ENCODE data around the gene CDH8. TPM values are rescaled to one million over a fixed set of nuclear protein-coding genes. Genes with fewer than 3 reads are reported as not detected.

The CDH8 gene
- total RNA-seq, 1 donor from 2014 or later: 0.43 TPM

DNA sequence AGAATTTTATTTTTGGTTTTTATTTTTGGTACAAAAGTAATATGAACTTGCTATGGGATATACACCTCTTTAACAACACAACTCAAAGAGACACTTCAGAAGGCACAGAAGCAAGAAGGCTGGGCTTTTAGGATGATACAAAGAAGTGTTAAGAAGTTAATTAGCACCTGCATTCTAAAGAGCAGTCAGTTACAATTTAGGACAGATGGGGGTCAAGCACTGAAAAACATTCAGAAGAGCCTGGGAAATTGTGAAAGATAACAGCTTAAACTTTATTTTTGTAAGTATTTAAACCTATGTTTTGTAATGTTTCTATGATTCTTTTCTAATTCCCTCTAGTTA lies 163.5 kb downstream of the CDH8 start:
- intact Hi-C loops (cut with micrococcal nuclease): no loop called here

DNA sequence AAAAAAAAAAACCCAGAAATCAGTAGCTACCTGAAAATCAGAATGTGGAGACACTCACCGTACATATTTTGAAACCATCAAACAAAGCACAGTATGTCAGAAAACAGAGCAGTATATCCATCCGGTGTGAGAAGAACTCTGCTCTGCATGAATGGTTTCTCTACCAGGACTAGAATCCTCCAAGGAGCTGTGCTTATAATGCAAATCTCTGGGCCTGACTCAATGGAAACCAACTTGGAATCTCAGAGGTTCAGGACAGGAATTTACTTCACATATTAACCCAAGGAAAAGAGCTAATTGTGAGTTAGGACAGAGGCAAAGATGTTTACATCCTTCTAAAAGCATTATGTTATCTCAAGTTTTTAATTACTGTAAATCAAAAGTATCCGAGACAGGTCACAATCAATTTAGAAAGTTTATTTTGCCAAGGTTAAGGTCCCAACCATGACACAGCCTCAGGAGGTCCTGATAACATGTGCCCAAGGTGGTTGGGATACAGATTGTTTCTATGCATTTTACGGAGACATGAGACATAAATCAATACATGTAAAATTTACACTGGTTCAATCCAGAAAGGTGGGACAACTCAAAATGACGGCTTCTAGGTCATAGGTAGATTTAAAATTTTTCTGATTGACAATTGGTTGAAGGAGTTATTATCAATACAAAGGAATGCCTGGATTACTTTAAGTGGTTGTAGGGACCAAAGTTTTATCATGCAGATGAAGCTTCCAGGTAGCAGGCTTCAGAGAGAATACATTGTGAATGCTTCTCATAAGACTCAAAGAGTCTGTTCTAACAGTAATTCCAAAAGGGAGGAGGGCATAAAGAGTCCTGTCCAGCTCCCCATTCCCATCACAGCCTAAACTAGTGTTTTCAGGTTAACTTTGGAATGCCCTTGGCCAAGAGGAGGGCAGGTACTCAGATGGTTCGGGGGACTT lies 164.1 kb downstream of the CDH8 start:
- intact Hi-C loops (cut with micrococcal nuclease): no loop called here

DNA sequence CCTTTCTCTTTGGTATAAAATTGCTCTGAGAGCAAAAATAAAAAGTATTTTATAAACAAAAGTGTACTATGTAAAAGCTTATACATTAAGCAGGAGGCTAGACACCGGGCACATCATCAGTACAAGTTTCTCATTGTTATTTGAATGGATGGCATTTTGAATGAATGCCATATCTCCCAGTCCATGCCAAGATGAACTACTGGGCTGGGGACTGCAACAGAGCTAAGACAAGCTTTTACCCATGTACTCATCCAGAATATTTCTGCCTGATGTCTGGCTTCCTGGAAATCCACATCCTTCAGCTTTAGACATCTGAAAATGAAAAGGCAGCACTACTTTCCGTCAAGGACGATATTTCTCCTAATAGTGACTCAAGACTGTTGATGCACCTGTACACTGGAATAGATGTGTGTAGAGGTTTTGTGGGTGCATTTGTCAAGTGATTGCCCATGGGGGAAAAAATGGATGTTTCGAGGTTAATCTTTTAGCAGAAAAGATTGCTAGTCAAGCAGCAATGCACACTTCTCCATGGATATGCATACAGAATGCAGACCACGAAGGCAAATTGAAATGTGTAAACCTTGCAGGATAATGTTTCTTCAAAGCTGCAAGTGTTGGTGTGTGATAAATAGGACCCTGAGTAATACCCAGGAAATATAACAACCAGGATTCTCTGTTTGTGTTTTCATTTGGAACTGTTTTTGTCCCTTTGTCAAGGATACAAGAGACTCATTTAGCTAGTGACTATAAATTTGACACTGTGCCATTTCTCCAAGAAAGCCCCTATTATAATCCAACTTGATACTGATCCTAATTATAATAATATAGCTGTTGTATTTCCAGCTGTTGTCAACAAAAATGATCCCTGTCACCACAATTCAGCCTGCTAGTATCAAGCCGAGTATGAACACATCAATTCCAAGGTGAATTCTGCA lies 173.8 kb downstream of the CDH8 start:
- intact Hi-C loops (cut with micrococcal nuclease): loop anchor here (10.0 kb wide), 1 partner anchor 58 kb away; no protein-coding TSS in a partner anchor

DNA sequence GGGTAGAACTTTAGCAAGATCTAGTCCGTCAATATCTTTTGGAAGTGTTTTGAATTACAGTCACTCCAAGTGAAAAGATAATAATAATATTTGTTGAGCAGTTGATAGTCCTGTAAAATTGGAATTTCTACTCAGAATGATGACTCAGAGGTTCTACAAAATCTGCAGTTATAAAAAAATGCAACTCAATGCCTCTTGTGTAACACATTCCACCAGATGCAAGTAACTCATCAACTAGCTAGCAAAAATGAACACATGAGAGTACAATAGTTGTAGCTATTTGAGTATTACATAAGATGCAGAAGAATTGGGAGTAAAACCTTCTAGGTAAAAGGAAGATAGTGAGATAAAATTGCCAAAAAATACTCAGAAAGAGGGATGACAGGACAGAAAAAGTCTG lies 177.2 kb downstream of the CDH8 start:
- intact Hi-C loops (cut with micrococcal nuclease): no loop called here

DNA sequence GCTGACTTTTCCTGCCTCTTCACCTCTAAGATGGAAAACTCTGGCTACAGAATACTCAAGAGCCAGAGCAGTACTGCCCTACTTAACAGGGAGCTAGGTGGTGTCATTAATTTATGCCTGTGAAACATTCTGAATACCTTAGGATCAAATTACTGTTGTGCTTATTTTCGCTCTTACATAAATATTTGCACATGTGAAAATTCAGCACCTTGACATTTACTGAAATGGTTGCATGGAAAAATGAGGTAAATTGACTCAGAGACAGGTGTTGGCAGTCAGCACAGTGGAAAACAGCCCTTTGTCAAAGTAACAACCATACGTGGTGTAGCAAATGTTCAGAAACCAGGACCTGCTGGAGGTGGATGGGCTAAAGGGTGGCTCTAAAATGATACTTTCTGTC lies 193.6 kb downstream of the CDH8 start:
- intact Hi-C loops (cut with micrococcal nuclease): no loop called here

DNA sequence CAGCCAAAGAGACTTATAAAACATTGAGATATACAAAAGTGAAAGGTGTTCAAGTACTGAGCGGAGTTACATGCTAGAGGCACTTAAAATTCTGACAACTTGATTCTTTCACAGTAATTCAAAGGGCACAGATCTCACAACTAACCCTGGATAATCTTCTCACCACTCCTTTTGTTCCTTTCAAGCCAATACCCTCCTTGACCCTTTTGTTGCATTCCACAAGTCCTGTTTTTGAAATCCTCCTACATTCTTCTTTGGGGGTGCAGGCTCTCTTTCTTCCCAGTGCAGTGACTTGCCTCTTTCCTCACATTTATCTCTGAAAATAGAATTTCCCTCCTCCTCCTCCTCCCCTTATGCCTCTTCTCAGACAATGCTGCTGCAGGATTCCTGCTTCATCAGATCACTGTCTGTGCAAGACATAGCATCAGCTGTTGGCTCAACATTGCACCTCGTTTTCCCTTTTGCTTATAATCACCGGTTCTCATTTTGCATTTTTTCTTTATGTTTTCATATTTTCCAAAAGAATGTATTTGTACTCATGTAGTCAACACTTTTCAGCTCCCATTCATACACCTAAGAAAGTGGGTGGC lies 199.3 kb downstream of the CDH8 start:
- intact Hi-C loops (cut with micrococcal nuclease): no loop called here

DNA sequence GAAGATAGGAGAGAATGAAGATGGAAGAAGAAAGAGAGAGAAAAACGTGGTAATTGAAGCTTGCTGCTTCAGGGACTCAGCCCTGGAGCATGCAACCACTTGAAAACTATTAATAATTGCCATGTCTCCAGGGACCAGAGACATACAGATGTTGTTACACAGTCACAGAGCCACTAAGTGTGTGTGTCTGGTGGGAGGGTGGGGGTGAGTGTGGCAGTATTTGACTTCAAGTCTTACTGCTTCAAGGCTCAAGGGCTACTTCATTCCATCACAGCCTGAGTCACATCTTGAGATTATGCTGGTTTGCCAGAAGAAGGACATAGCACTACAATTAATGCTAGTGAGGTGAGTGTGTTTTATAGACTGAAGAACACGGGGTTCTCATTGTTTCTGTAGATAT lies 202.2 kb downstream of the CDH8 start:
- intact Hi-C loops (cut with micrococcal nuclease): no loop called here

DNA sequence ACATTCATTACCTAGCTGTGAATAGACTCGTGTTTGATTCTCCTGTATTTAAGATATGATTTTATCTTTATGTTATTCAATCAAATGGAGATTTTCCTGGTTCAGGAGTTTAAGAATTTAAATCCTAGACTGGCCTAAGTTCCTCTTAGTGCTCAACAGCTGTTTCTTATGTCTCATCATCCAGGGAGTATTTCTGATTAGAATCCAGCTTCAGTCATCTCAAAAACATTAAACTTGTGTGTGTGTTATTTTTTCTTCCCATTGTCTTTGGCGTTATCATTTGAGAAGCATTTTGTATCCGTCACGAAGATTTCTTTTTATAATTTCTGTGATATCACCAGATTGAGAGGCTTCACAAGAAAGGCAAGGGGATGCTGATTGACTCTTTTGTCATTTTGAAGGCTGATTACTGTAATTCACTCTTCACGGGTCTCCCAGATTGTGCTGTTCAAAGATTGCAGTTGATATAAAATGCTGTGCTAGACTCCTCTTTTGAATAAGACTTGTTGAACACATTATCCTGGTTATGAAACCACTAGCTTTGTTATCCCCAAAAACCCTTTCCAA lies 204.8 kb downstream of the CDH8 start:
- intact Hi-C loops (cut with micrococcal nuclease): no loop called here

DNA sequence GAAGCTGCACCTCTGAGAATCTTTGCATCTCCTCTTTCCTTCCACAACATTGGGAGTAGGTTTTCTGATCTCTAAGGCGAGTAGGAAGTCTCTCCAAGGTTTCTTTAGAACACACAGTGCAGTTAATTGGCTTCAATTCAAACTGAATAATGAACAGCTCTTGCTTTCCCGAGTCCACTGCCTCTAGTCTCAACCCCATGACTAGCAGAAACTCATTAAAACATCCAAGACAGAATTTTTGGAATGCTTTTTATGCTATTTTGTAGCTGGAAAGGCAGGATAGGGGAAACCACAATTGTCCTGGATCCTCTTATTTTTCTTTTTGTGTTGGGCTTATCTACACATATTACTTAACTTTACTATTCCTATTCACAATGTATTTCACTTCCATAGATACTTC lies 206.6 kb downstream of the CDH8 start:
- intact Hi-C loops (cut with micrococcal nuclease): no loop called here

DNA sequence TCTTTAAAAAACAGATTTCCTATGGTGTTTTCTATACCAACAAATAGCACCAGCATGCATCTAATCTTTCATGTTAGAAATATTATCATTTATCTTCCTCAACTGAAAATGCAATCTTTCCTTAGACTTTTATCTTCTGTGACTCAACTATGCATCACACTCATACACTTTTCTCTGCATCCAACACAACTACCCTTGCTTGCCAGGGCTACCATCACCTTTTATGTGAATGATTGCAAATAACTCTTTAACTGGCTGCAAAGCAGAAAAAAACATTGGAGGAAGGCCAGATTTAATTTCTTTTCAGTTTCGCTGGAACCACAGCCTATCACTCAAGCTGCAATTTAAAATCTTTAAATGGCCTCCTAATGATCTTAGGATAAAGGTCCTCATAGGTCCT lies 212.9 kb downstream of the CDH8 start:
- intact Hi-C loops (cut with micrococcal nuclease): no loop called here

DNA sequence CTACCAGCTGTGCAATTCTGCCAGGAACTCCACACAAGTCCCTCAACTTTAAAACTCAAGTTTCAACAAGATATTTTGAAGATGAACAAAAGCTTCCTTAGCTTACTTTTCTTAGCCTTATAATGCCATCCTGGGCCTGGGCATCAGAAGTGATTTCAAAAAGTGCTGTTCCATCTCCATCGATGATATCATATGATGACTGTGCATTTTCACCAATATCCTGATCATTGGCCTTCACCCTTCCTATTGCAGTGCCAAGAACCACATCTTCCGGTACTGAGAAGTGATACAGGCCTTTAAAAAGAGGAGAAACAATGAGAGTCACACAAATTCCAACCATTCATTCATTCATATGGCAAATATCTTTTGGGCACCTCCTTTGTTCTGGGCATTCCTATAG lies 215.4 kb downstream of the CDH8 start:
- intact Hi-C loops (cut with micrococcal nuclease): no loop called here

DNA sequence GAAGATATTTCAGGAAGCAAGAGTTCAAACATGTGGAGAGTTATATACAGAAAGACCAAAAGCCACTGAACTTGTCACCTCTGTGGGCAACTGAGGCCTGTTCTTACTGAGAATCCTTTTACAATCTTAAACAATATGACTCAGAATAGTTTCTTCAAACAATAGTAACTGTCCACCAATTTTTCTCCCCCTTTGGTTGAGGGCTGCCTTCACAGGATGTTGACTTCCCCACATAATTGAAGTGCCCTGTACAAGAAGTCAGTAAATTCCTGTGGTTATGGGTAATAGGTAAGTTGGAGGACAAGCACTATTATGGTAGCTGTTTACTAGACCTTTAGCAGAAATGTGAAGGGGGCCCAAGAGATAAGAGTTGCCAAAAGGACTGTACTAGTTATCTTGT lies 215.8 kb downstream of the CDH8 start:
- intact Hi-C loops (cut with micrococcal nuclease): no loop called here

DNA sequence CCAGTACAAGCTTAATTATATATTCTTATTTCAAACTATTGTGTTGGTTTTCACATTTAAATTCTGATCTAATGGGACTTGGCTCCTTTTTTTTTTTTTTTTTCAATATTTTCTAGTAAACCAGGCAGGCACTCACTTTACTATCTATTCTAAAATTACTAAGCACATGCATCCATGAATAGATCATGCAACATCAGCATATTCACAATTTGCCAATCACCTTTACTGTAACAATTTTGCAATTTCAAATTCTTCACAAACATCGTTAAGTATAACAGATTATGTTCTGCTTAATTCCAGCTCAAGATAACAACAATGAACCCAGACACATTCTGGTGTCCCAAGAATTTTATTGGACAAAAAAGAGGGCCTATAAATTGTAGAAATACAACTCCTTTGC lies 217.4 kb downstream of the CDH8 start:
- intact Hi-C loops (cut with micrococcal nuclease): no loop called here

DNA sequence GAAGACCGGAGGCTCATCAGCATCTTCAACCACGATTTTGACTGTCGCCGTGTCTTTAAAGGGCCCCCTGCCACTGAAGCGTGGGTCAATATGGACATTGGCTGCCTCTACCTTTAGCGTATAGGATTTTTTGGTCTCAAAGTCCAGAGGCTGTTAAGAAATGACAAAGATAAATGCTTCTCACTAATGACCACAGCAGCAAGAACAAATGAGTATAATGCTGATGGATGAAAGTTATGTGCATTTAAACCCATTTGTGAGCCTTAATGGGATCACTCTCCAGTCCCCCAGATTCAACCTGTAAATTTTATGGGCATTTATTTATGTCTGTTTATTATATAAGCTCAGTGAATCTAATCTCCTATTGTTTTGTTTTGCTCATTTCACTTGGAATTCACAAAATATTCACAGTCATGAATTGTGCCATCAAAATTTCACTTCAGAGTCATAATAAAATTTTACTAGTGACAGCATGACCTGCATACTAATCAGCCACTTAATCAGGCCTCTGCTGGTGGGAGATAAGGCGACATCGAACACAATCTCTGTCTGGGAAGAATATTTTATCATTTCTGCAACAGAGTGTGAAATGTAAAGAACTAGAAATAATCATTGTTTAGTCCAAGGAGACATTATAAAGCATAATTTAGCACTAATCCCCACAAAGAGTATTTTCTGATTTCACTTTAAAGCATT lies 218.5 kb downstream of the CDH8 start:
- intact Hi-C loops (cut with micrococcal nuclease): no loop called here

DNA sequence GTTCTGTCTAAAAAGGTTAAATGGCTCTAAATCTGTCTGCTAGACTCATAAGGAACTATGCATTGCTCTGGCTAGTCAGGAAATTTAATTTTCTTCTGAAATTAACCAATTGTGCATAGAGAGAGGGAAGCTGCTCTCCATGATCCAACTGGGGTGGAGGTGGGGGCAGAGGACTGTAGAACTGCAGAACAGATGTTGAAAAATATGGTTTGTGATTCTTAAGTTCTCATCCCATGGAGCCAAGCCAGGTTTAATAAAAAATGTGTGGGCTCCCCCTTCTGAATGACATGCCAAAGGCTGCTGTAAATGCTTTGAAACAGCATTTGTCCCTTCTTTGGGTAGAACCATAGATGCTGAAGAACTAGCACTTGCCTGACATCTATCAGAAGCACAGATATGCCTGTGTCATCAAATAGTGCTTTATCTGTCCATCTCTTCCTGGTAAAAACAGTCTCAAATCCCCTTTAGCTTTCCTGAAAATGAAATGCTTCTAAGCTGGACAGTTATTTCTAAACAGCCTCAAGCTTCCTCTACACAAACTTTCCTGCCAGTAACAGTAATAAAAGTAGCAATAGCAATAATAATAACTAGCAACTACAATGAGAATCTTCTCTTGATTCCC lies 221.4 kb downstream of the CDH8 start:
- intact Hi-C loops (cut with micrococcal nuclease): no loop called here

DNA sequence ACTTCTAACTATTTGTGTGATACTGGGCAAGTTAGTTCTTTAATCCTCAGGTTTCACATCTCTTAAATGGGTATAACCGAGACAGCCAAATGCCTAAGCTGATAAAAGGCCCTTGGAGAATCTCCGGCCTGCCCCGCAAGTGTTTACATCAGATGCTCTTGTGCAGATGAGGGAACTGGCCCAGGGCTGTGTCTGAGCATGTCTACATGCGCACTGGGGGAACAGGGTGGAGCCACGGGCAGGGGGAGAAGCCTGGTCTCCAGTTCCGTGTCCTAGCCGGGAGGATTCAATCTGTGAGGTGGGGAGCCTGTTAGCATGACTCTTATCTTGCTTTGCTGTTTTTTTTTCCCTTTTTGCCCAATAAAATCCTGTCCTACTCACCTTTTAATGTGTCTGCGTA lies 222.9 kb downstream of the CDH8 start:
- intact Hi-C loops (cut with micrococcal nuclease): no loop called here

DNA sequence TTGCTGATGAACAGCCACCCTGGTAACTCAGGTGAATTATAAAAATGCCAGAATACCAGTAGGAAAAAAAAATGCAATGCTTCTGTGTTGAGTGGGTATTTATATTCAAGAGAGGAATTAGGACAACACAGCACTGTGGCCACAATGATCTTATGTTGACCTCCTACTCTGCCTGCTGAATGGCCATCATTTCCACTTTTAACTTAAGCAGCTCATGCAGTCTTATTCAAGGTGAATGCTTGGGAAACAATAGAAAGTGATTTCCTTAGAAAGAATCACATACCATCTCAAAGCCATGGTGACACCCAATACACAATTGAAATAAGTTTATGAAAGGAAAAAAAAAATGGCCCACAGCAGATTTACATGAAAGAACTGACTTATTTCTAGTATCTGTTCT lies 224.0 kb downstream of the CDH8 start:
- intact Hi-C loops (cut with micrococcal nuclease): no loop called here

DNA sequence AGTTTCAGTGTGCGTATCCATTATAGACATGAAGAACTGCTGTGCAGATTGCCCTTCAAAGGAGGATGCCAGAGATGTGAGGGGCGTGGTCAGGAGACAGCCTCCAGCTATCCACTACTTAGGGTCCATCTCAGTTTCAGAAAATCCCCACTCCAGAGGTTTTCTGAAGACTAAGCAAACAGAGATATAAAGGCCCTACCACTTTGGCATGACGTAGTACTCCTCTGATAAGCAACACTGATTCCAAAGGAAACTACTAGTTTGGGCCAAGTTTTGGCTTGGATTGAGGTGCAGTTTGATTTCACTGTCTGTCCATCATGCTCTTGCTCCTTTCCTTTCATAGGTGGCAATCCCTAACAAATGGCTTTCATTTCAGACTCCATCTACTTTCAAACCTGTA lies 228.7 kb downstream of the CDH8 start:
- intact Hi-C loops (cut with micrococcal nuclease): loop anchor here (10.0 kb wide), 1 partner anchor 57 kb away; no protein-coding TSS in a partner anchor

DNA sequence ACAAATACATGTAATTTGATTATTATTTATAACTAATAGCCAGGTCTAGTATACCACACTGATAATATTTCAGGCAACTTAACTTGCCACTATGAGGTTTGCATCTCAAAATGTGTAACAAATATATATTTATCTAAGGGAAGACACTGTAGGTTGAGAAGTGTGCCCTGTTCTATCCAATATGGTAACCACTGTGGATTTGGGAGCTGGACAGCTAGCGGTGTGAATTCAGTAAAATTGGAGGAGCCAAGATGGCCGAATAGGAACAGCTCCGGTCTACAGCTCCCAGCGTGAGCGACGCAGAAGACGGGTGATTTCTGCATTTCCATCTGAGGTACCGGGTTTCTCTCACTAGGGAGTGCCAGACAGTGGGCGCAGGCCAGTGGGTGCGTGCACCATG lies 235.0 kb downstream of the CDH8 start:
- intact Hi-C loops (cut with micrococcal nuclease): loop anchor here (10.0 kb wide), 1 partner anchor 64 kb away; no protein-coding TSS in a partner anchor

DNA sequence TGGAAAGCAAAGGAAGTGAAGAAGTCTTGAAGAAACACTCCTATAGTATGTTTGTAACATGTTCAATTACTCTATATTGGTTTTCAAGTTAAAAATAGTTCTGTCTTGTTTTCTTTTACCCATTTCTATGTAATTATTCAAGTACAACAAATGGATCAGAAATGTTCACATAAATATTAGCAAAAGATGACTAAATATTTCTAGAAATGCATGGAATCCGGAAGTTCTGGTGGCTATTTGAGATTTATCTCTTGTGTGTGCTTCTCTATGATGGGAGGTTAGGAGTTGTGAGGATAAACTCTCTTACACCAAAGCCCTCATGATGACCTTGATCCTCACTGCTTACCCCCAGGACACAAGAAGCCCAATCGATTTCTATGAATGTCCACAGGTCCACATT lies 237.5 kb downstream of the CDH8 start:
- intact Hi-C loops (cut with micrococcal nuclease): no loop called here
